ENCODE measurements around the gene SCAMP3. TPM values are rescaled to one million over a fixed set of nuclear protein-coding genes. Genes with fewer than 3 reads are reported as not detected.

The SCAMP3 gene
- total and polyA plus RNA-seq, 2 donors (not counting 3 experiments of a cell fraction or from before 2014, with no cell fraction given), result 80.1 to 306 TPM

- TF ChIP-seq POLR2A (IDR thresholded peaks at IDR 0.05; ENCODE audit: low read depth, low read length) (no peak), FOS (IDR thresholded peaks at IDR 0.05; ENCODE audit: borderline replicate concordance, insufficient read depth, low read length) (no peak), CTCF (IDR thresholded peaks at IDR 0.05; ENCODE audit: extremely low read depth in 1 of 2, insufficient read depth in 1 of 2, low read depth in 1 of 2, low read length in 2 of 2) (no peak), POLR2AphosphoS5 (IDR thresholded peaks at IDR 0.05; ENCODE audit: insufficient read depth, low read depth, low read length) (no peak), JUN (IDR thresholded peaks at IDR 0.05; ENCODE audit: borderline replicate concordance, insufficient read depth, insufficient read length, low read depth) (no peak), MAX (IDR thresholded peaks at IDR 0.05; ENCODE audit: insufficient read depth, insufficient read length) (no peak), MYC (IDR thresholded peaks at IDR 0.05; ENCODE audit: low read depth, low read length) (no peak), EZH2 (IDR thresholded peaks at IDR 0.05; ENCODE audit: borderline replicate concordance, low read depth, low read length, severe bottlenecking) (no peak), GATA2 (IDR thresholded peaks at IDR 0.05; ENCODE audit: insufficient read depth, insufficient read length, low read depth, low read length) (no peak)
Measured at GRCh38 chr1:155287987-155288543, 25.9 kb upstream of the SCAMP3 start.

More at GRCh38 chr1:155287987-155288543, 25.9 kb upstream of the SCAMP3 start:
- H2AFZ ChIP-seq (ENCODE audit: low read depth, low read length), result no peak overlapping the region
- H4K20me1 ChIP-seq (replicated peaks; ENCODE audit: control insufficient read depth, extremely low read depth, insufficient read depth, low read length), result no peaks in the 10 kb centered on the region
- H3K79me2 ChIP-seq (ENCODE audit: control insufficient read depth, insufficient read depth, low read length), result no peaks in the 10 kb centered on the region
- no peaks in the 10 kb centered on the region for H3K4me1 ChIP-seq (ENCODE audit: control insufficient read depth, extremely low read depth, insufficient read depth, low read length)
- POLR2A ChIA-PET, result no interaction called here
- BruUV-seq (replicated peaks), result no TSS peak
- no peak overlapping the region for H3K27ac ChIP-seq (ENCODE audit: insufficient read depth, low read depth, low read length)
- DNase-seq (ENCODE audit: low read depth, low spot score) (no peak), FAIRE-seq (no peak)
- no peaks in the 10 kb centered on the region for H3K9me1 ChIP-seq (replicated peaks; ENCODE audit: control insufficient read depth, extremely low read depth, insufficient read depth, low read length)
- CTCF ChIA-PET, result interaction anchor here (1.2 kb wide), 1 partner anchor 11 kb away, joined by 3 read pairs; no protein-coding TSS in a partner anchor
- no peak overlapping the region for H3K4me3 ChIP-seq (replicated peaks in 1 of 3; ENCODE audit: insufficient read depth in 1 of 3, low read depth in 1 of 3, low read length in 3 of 3)
- H3K27me3 ChIP-seq (ENCODE audit: control insufficient read depth in 2 of 2, insufficient read depth in 2 of 2, low read length in 2 of 2), result peaks cover 2 to 5% of the 10 kb centered on the region in 2 experiments
- no peaks in the 10 kb centered on the region for H3K9me3 ChIP-seq (replicated peaks; ENCODE audit: control insufficient read depth, insufficient read depth, low read length)
- H3K36me3 ChIP-seq (ENCODE audit: control insufficient read depth in 2 of 2, extremely low read depth in 1 of 2, insufficient read depth in 2 of 2, low read length in 2 of 2), result no peaks in the 10 kb centered on the region
- H3K9ac ChIP-seq (replicated peaks; ENCODE audit: extremely low read depth, insufficient read depth, low read length), result no peak overlapping the region
- no peak overlapping the region for H3K4me2 ChIP-seq (ENCODE audit: insufficient read depth, low read length)
- dilution Hi-C loops (cut with MboI; ENCODE audit: extremely low pct_ligation_motif_present, low sequenced_read_pairs) (no loop called here), intact Hi-C loops (cut with micrococcal nuclease) (no loop called here)

Measured in endothelial cell of umbilical vein (primary cell).